ENCODE results near the gene MTIF2.
"Not testable (repeated sequence)": the region's sequence is repeated elsewhere in the genome, so short reads cannot be mapped to it uniquely, and the experiment has no call there.

The MTIF2 gene

GRCh38 chr2:55231546-55232083, 37.4 kb downstream of the MTIF2 start:
- no peak for DNase-seq (ENCODE audit: low spot score)
- in situ Hi-C loops (cut with MboI; ENCODE audit: low pct_unique_long_range_greater_than_20kb, low sequenced_read_pairs, unreplicated experiment) = no loop called here
- no peak for TF ChIP-seq CTCF (IDR thresholded peaks at IDR 0.05; ENCODE audit: extremely low read depth, insufficient read depth, missing control alignments)

- in situ Hi-C loops (cut with MboI; ENCODE audit: low pct_unique_long_range_greater_than_20kb, low sequenced_read_pairs, unreplicated experiment) = no loop called here
- TF ChIP-seq CTCF (IDR thresholded peaks at IDR 0.05; ENCODE audit: extremely low read depth, insufficient read depth, missing control alignments) = no peak
- no peak for DNase-seq (ENCODE audit: low spot score)
These were observed 38.5 kb downstream of the MTIF2 start for GRCh38 chr2:55230551-55230950.

GRCh38 chr2:55229221-55229620, 39.8 kb downstream of the MTIF2 start:
- in situ Hi-C loops (cut with MboI; ENCODE audit: low pct_unique_long_range_greater_than_20kb, low sequenced_read_pairs, unreplicated experiment) = no loop called here
- no peak for DNase-seq (ENCODE audit: low spot score)
- TF ChIP-seq CTCF (IDR thresholded peaks at IDR 0.05; ENCODE audit: extremely low read depth, insufficient read depth, missing control alignments) = no peak

GRCh38 chr2:55228226-55228563, 40.8 kb downstream of the MTIF2 start:
- DNase-seq (ENCODE audit: low spot score) = no peak
- in situ Hi-C loops (cut with MboI; ENCODE audit: low pct_unique_long_range_greater_than_20kb, low sequenced_read_pairs, unreplicated experiment) = no loop called here
- no peak for TF ChIP-seq CTCF (IDR thresholded peaks at IDR 0.05; ENCODE audit: extremely low read depth, insufficient read depth, missing control alignments)

GRCh38 chr2:55227437-55228225, 41.4 kb downstream of the MTIF2 start:
- DNase-seq (ENCODE audit: low spot score); in situ Hi-C loops (cut with MboI; ENCODE audit: low pct_unique_long_range_greater_than_20kb, low sequenced_read_pairs, unreplicated experiment): not testable (repeated sequence)

GRCh38 chr2:55225481-55226020, 43.5 kb downstream of the MTIF2 start:
- in situ Hi-C loops (cut with MboI; ENCODE audit: low pct_unique_long_range_greater_than_20kb, low sequenced_read_pairs, unreplicated experiment) = no loop called here
- TF ChIP-seq CTCF (IDR thresholded peaks at IDR 0.05; ENCODE audit: extremely low read depth, insufficient read depth, missing control alignments) = no peak
- no peak for DNase-seq (ENCODE audit: low spot score)

GRCh38 chr2:55224761-55225261, 44.2 kb downstream of the MTIF2 start:
- no peak for TF ChIP-seq CTCF (IDR thresholded peaks at IDR 0.05; ENCODE audit: extremely low read depth, insufficient read depth, missing control alignments)
- no peak for DNase-seq (ENCODE audit: low spot score)
- in situ Hi-C loops (cut with MboI; ENCODE audit: low pct_unique_long_range_greater_than_20kb, low sequenced_read_pairs, unreplicated experiment) = no loop called here

All from GM13977 (cell line).